HG03175 (cell line): Measurements from ENCODE around the gene CACNG8.

ENCODE experiments used
- ATAC-seq: cut with Tn5 transposase; IDR thresholded peaks from one replicate; pipeline ENCODE4 v1.9.1; 2021; ENCODE audit warnings: mild to moderate bottlenecking, moderate library complexity; ENCODE audit not compliant: unreplicated experiment

Gene CACNG8

DNA sequence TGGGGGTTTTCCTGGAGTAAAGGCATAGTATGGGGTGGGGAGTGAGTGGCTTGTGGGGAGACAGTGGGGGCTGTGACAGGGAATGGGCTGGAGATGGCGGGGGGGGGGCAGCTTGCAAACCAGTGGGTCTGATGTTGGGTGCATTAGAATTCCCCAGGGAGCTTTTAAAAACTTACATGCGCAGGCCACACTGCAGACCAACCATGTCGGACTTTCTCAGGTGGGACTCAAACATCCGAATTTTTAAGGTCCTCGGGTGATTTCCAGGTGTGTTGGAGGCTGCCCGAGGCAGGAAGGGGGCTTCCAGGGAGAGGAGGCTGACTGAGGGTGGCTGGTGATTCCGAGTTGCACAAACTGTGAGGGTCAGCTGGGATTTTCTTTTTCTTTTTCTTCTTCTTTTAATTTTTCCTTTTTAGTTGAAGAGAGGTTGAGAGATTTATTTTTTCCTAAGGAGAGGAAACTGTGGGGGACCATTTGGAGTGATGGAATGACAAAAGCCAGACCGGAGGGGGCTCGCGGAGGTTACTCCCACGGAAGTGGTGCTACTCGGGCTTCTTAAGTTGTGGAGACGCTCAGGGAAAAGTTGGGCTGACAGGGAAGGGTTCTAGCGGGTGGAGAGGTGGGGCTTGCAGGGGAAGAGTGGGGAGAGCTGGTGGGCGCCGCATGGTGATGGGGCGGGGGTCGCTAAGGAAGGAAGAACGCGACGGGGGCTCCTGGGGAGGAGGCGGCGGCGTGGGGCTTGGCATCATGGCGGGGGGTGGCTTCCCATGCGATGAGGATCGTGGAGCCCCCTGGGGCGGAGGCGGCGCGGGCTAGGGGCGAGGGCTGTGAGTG is 997 bp upstream of the CACNG8 start:
- ATAC-seq = no peak

DNA sequence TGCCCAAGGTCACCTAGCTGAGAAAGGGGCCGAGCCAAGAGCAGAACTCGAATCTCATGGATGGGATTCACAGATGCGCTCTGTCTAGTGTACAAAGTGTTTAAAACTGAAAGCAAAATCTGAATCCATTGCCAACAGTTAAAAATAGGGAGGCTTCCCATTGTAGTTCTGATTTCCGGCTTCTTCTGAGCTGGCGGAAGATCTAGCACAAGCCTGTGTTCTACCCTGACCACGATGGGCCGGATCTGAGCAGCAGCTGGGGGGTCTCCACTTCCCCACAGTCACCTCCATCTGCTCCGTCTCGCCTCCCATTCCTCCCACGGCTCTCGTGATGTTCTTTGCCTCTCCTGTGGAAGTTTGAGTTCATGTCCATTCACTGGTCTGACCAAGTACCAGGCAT is 2.4 kb downstream of the CACNG8 start:
- no peak for ATAC-seq

DNA sequence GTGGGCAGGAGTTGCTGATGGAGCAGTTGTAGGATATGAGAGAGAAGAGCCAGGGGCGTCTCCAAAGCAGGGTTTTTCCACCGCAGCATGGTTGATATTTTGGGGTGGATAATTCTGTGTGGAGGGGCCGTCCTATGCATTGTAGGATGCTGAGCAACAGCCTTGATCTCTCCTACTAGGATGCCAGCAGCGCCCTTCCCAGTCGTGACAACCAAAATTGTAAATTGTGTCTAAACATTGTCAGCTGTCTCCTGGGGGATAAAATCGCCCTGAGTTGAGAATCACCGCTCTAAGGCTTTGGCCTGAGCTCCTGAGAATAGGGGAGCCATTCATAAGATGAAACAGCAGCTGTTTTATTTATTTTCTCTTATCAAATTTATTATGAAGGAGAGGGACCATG is 4.2 kb downstream of the CACNG8 start:
- ATAC-seq = no peak

DNA sequence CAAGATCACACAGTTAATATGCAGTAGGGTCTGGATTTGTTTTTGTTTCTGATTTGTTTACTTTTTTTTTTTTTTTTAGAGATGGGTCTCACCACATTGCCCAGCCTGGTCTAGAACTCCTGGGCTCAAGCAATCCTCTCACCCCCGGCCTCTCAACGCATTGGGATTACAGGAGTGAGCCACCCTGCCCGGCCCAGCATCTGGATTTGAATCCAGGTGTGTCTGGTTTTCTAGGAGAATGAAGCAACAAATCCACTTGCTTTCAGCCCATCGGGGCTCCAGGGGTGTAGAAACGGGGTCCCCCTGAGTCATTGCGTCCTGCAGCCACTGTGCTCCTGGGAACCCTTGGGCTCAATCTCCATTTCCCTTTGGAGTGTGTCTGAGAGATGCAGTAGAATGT is 6.6 kb downstream of the CACNG8 start:
- no peak for ATAC-seq

DNA sequence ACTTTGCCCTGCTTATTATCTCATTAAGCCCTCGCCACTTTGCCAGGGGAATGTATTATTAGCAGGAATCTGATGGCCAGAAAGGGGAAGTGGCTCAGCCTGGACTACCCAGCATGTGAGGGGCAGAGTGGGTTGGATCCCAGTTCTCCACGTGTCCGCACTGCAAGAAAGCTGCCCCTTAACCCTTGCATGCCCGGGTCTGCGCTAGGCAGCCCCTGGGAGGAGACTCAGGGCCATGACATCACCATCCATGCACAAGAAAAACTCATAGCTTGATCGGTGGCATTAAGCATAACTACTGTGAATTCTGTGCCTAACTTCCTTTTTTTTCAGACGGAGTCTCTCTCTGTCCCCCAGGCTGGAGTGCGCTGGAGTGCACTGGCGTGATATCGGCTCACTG is 8.9 kb downstream of the CACNG8 start:
- ATAC-seq = no peak

DNA sequence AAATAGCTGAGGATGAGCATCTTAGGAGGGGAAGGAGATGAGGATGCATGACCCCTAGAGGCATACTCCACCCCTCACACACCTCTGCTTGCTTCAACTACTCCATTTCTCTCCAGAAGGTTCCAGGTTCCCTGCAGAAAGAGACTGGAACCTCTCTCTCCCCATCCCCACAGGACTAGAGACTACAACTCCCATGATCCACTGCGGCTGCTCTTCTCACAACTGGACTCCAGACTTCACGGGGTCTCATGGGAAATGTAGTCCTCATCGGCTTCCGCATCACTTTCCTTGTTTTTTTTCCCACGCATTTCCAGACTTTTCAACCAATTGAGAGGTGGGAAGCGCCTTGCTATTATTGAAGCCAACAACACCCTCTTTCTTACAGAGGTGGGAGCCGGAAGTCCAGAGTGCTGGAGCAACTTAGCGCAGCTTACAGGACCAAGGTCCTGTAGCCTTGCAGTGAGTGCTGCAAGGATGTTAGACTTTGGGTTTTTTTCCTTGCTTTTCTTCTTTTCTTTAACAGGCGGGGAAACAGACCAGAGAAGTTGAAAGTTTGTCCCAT is 14.8 kb downstream of the CACNG8 start:
- no peak for ATAC-seq

DNA sequence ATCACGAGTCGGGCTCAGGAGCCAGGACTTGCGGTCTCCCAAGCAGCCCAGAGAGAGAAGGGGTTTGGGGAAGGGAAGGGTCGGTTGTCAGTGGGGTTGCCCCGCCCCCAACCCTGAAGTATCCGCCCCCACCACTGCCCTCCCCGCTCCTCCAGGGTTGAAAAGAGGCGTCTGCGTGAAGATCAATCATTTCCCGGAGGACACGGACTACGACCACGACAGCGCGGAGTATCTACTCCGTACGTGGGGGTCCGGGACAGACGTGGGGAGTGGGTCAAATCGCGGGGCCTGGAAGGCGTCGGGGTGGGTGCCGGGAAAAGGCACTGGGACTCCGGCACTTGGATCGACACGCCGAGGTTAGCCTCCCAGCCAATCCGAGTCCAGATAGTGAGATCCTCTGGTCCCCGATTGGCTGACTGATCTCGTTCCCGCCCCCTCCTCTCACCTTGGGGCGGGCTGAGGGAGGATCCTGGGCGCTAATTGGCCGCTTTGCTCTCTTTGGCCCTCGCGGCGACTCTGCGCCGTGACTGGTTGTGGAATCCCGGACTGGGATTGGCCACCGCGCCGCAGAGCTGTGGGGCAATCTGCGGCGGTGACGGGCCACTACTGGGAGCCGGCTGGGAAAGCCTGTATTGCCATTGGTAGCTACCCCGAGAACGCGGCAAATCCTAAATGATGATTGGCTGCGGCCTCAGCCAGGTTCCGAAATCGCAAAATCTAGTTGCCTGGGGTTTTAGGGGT is 15.4 kb downstream of the CACNG8 start:
- ATAC-seq = no peak

DNA sequence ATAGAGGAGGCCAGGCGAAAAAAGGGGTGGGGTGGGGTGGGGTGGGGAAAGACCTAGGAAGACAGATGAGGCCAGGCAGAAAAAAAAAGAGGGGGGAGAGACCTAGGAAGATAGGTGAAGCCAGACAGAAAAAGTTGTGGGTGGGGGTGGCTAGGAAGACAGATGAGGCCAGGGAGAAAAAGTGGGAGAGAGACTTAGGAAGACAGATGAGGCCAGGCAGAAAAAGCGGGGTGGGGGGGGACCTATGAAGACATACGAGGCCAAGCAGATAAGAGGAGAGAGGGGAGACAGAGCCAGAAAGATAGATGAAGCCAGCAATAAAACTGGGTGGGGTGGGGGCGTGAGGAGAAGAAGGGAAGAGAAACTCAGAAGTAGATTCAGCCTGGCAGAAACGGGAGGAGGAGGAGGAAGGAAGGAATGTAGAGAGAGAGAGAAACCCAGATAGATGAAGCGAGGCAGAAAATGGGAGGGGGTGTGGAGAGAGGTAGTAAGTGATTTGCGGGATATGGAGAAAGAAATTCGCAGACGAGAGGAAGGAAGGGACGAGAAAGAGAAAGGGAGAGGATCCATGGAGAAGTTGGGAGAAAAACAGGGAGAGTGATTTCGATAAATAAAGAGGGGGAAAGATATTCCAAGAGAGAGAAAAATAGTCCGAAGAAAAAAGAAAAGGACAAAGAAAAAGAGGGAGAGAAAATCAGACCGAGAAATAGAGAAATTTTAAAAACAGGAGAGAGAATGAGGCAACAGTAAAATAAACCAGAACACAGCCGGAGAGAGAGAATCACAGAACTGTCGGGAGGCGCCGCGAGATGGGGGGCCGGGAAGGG is 16.5 kb downstream of the CACNG8 start:
- ATAC-seq = no peak

DNA sequence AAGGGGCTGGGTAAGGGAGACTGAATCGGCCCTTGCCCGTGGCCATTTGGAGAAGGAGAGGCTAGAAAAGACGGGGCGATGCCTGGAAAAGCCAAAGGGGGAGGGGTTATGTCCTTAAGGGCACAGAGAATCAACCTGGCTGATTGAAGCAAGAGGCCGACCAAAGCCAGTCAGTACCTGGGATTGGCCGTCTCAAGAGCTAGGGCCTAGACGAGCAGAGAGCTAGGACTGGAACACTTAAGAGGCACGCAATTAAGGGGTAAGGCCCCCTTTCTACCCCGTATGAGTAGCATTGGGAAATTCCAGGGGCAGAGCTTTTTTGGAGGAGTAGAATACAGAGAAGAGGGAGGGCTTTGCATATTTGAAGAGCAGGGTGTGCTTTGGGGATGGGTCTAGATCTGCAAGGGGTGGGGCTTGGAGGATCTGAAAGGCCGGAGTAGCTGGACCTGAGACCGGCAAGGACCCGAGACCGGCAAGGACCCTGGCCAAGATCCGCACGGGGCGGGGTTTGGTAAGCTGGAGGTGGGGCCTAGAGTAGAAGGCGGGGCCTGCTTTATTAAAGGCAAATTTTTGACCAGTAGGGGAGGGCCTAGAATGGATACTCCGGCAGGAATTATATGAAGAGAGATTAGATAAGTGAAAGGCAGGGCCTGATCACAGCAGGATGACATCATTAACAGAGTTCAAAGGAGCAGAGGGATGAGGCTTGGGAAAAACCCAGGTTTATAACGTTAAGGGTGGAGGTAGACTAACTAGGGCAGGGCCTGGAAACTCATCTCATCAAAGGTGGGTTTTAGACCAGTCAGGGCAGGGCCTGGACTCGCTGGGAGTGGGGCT is 18.0 kb downstream of the CACNG8 start:
- ATAC-seq = no peak

DNA sequence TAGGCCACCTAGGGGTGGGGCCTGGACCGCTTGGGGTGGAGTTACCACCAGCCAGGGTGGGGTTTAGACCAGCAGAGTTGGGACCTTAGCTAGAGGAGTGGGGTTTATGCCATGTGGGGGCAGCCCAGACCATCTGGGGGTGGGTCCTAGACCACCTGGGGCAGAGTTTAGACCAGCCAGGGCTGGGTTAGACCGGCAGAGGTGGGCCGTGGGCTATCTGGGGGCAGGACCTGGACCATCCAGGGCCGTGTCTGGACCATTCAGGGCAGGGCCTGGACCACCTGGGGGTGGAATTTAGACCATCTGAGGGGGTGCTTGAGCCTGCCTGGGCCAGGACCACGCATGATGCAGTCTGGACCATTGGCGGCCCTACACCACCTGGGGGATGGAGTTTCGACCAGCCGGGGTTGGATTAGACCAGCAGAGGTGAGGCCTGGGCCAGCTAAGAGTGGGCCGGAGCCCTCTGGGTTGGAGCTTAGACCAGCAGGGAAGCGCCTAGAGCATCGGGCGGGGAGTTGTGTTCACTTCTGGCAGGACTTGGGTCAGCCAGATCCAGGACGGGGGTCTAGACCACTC is 18.7 kb downstream of the CACNG8 start:
- no peak for ATAC-seq

DNA sequence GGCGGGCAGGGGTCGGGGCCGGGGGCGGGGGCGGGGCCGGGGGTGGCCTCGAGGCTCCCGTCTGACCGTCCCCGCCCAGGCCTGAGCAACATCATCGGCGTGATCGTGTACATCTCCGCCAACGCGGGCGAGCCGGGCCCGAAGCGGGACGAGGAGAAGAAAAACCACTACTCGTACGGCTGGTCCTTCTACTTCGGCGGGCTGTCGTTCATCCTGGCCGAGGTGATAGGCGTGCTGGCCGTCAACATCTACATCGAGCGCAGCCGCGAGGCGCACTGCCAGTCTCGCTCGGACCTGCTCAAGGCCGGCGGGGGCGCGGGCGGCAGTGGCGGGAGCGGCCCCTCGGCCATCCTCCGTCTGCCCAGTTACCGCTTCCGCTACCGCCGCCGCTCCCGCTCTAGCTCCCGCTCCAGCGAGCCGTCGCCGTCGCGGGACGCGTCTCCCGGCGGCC is 19.3 kb downstream of the CACNG8 start:
- ATAC-seq = no peak

DNA sequence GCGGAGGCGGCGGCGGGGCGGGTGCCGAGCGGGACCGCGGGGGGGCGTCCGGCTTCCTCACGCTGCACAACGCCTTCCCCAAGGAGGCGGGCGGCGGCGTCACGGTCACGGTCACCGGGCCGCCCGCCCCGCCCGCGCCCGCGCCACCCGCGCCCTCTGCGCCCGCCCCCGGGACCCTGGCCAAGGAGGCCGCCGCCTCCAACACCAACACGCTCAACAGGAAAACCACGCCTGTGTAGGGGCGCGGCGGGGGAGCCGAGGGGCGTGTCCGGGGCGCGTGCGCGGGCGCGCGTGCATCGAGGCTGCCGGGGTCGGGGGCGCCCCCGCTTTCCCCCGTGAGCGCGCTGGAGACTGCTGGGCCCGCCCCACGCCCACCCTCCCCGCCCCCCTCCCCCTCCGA is 19.9 kb downstream of the CACNG8 start:
- no peak for ATAC-seq

DNA sequence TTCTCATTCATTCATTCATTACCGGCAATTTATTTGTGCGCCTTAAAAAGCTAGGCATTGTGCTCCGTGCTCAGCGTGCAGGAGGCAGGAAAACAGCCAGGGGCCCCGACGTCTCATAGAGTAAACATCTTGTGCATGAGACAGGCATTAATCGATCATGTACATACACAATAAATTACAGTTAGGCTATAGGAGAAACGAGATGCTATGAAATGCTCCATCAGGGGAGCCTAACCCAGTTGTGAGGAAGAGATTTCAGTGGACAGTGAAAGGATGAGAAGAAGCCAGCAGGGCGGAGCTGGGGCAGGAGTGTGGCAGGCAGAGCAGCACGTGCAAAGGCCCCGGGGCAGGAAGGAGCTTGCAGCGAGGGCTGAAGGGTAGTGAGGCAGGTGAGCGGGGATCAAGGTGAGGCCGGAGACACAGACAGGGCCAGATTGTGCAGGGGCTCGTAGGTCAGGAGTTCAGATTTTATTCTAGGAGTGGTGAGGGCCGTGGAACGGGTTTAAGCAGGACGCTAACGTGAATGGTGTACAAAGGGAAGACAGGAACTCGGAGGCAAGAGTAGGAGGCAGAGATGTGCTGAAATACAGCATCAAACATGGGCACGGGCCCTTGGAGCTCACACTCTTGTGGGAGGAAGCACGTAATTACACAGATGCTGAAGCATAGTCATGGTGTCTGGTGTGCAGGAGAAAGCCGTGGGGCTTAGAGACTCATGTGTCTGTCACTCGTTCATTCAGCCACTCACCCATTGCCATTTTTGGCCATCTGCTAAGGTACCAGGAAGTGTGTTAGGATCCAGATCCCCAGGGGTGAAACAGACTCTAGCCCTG is 20.9 kb downstream of the CACNG8 start:
- no peak for ATAC-seq

DNA sequence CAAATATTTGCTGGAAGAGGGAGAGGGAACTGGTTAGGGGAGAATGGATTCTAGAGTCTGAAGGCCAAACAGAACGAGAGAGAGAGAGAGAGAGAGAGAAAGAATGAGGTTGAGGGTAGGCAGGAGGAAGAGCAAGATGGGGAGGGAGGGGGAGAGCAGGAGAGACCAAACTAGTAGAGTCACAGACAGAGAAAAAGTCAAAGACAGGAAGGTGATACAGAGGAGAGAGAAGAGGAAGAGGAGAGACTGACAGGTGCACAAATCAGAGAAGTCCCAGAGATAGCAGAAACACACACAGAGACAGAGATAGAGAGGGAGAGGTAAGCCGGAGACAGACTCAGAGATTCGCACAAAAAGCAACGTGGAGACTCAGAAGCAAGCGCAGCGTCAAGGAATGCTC is 23.1 kb downstream of the CACNG8 start:
- ATAC-seq = no peak

DNA sequence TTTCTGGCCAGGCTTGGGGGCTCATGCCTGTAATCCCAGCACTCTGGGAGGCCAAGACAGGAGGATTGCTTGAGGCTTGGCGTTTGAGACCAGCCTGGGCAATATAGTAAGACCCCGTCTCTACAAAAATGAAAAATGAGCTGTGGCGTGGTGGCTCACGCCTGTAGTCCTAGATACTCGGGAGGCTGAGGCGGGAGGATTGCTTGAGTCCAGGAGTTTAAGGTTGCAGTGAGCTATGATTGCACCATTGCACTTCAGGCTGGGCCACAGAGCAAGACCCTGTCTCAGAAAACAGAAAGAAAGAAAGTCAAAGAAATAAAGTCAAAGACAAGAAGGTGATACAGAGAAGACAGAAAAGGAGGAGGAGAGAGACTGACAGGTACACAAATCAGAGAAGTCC is 26.2 kb downstream of the CACNG8 start:
- no peak for ATAC-seq

DNA sequence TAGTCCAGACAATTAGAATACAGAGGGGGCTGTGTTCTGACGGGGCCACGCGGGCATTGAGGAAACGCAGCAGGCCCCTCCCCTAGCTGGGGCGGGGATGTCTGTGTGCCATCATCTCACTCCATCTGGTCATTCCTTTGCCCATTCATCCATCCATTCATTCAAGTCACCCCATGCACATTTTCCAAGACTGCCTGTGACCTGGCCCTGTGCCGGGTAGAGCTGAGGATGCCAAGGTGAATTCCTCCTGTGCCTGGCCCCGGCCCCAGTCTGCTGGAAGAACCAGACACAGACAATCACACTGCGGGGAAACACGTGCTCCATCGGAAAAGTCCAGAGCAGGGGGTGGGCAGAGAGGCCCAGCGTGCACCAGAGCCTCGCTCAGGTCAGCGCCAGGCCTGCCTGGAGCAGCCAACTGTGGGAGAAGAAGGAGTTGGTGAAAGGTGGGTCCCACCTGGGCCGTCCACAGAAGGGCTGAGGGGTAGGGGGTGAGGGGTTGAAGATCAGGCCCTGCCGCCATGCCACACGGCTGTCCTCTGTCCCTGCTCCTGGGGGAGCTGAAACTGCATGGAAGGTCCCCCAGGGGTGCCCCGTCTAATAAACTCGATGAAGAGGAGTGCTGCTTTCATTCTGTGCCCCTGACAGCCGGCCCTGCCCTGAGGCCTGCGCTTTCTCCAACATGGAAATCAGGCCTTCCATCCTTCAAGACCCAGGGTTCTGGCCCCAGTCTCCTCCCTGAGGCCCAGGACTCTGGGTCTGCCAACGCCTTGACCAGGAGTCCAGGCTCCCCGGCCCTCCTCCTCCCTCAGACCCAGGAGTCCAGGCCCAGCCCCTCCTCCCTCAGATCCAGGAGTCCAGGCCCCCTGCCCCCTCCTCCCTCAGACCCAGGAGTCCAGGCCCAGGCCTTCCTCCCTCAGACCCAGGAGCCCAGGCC is 27.1 kb downstream of the CACNG8 start:
- no peak for ATAC-seq

DNA sequence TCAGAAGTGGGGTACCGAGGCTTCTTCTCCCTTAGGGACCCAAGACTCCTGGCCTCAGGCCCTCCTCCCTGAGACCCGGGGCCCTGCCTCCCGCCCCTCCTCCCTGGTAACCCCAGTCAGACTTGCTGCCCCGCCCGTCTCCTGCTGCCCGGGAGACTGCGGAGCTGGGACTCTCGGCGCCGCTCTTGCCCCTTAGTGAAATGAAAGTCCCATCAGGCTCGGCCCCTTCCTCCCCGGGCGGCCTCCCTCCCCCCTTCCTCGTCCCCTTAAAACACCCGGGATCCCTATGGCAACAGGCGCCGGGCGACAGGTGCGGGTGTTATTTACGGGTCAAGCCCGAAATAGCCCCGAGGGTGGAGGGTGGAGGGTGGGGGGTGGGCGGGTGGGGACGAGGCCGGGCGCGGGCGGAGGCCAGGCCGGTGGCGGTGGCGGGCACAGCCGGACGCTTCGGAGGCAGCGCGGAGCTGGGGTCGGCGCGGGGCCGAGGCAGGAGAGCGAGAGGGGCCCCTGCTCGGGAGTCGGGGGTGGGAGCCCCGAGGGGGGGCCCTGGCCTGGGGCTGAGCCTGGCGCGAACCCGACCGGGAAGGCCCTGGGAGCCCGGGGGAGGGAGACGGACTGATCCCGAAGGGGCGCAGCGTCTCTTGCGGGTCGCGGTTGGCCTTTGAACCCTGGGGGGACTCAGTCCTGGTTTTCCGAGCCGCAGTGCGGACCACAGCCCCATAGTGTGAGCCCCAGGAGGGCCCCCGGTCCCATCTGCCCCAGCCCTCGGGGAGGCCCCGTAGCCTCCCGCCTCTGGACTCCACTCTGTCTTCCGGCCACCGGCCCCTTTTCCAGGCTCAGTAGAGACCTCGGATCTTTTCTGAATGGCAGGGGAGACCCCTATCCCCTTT is 28.7 kb downstream of the CACNG8 start, which contains the start of gene CACNG6:
CACNG6 (plus strand) TSS at position 414 of the 890 bp plus-strand sequence. CDS start 1,241 bp downstream, outside the sequence.
- ATAC-seq = no peak
